Breast epithelium (tissue), 3 donors: ENCODE measurements around the gene FBXL7.

Experiments used
- CTCF ChIP-seq, 3 donors: fragments of 450-650 bp; IDR thresholded peaks; one replicate each; pipeline ENCODE4 v1.5.1; 2016 to 2017; ENCODE audit warnings: antibody characterized with exemption in 3 of 3, mild to moderate bottlenecking in 3 of 3, moderate library complexity in 3 of 3
- POLR2A ChIP-seq: fragments of 450-650 bp; IDR thresholded peaks from one replicate; pipeline ENCODE4 v1.6.1; 2016; ENCODE audit warnings: antibody characterized with exemption, mild to moderate bottlenecking, moderate library complexity

- no peak for TF ChIP-seq CTCF (IDR thresholded peaks at IDR 0.05)
- no peak for TF ChIP-seq POLR2A
Observed at GRCh38 chr5:15518786-15519185, 18.8 kb downstream of the FBXL7 start.
